H1 (cell line): Measurements from ENCODE around the gene PLEKHG1. TPM values are rescaled to one million over a fixed set of nuclear protein-coding genes. Genes with fewer than 3 reads are reported as not detected.

ENCODE experiments used
- CTBP2 ChIP-seq: IDR thresholded peaks from 2 replicates; pipeline ENCODE4 v1.7.0; 2011; ENCODE audit warnings: borderline replicate concordance, mild to moderate bottlenecking, moderate library complexity, mixed read lengths, low read length; ENCODE audit not compliant: insufficient read depth, insufficient read length
- GABPA ChIP-seq: IDR thresholded peaks from 2 replicates; pipeline ENCODE4 v1.6.1; 2011; ENCODE audit warnings: mild to moderate bottlenecking, low read length, moderate library complexity, borderline replicate concordance; ENCODE audit not compliant: insufficient read depth
- GTF2F1 ChIP-seq: IDR thresholded peaks from 2 replicates; pipeline ENCODE4 v1.6.1; 2012; ENCODE audit warnings: low read depth, low read length, improper control_type of control experiment, borderline replicate concordance
- JUN ChIP-seq: IDR thresholded peaks from 2 replicates; pipeline ENCODE4 v1.6.1; 2011; ENCODE audit warnings: low read depth, mild to moderate bottlenecking, improper control_type of control experiment, low read length
- KDM1A ChIP-seq: fragments of 200-600, 300-600 bp; sonication (generic); IDR thresholded peaks from 2 replicates; pipeline ENCODE4 v1.7.1; 2016; ENCODE audit warnings: mild to moderate bottlenecking, low read length, borderline replicate concordance
- NRF1 ChIP-seq: IDR thresholded peaks from 2 replicates; pipeline ENCODE4 v1.6.1; 2011; ENCODE audit warnings: mild to moderate bottlenecking, low read depth, low read length, improper control_type of control experiment
- POLR2AphosphoS5 ChIP-seq: IDR thresholded peaks from 2 replicates; pipeline ENCODE4 v1.6.1; 2011; ENCODE audit warnings: low read depth, low read length
- ZNF274 ChIP-seq: IDR thresholded peaks from 2 replicates; pipeline ENCODE4 v1.7.0; 2012; ENCODE audit warnings: low read length, borderline replicate concordance; ENCODE audit errors: extremely low read depth
- polyA plus RNA-seq, 7 experiments: library from polyadenylated mRNA; depleted of rRNA in 3 of 7; stranded (reverse) in 5 of 7; unstranded in 2 of 7; fragments of >200 nt in 5 of 7; fragments of 200-250 nt in 2 of 7; gene quantifications; 1 replicate in 5 of 7; 2 replicates in 1 of 7; 4 replicates in 1 of 7; pipeline versions ENCODE4 v1.2.1 to v1.2.3, GENCODE V29; 2011 to 2013; ENCODE audit warnings: missing spikeins in 2 of 7, mixed read lengths in 2 of 7
- total RNA-seq: library from RNA; stranded (reverse); fragmentation: NEBNext Ultra II Directional; extraction: Animal tissue kit (Norgen Biotek cat#: 25700); gene quantifications from 2 replicates; pipeline ENCODE4 v1.2.1, GENCODE V29; 2021
- TF ChIP-seq, protein P1 (sequence below): IDR thresholded peaks from 2 replicates; pipeline ENCODE4 v1.6.1; 2012; ENCODE audit warnings: inconsistent platforms

The PLEKHG1 gene
- total and polyA plus RNA-seq, 2 of the 8 experiments (the other 6 are each of a cell fraction or from before 2014, with no cell fraction given): 0.94 to 2.2 TPM

DNA sequence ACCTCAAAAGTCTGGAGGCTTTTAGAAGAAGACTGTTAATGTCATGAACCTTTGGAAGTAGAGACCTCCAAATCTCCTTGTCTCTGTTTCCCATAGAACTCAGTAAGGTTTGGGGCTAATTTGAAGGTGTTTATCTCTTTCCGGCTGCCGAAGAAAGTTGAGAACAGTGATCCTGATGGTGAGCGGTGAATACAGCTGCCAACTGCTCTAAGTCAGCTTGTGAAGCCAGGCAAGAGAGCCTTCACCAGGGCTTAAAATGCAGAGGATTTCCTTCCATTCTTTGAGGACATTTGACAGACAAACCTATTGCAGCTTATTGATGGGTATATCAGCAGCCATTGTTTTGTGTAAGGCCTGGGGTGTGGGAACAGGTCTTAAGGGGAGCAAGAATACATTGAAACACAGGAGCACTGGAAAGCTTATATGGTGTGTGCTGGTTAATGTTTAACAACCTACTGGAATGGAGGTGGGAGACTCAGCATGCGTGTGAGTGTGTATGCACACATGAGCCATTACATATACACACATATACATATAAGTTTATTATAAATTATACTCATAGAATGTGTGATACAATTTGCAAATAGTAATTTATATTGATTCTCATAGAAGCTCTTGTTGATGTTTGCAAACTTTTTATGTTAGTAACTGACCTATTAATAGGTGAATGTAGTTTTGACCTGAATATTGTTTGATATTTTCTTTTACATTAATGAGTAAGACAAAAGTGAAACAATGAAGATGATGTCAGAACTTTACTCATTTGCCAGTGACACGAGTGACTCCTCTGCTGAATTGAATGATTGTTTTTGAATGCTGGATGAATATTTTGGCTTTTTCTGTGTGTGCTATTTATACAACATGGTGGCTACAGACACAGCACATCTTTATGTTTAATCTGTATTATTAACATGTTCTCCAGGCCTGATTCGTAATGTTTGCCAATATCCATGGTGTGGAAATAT is 18.1 kb downstream of the PLEKHG1 start (continued):
- no peak for TF ChIP-seq JUN
- TF ChIP-seq GTF2F1: no peak
- TF ChIP-seq, protein P1, sequence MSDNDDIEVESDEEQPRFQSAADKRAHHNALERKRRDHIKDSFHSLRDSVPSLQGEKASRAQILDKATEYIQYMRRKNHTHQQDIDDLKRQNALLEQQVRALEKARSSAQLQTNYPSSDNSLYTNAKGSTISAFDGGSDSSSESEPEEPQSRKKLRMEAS: no peak
- TF ChIP-seq CTBP2: no peak
- no peak for TF ChIP-seq ZNF274
- no peak for TF ChIP-seq POLR2AphosphoS5
- no peak for TF ChIP-seq NRF1
- no peak for TF ChIP-seq KDM1A
- TF ChIP-seq GABPA: no peak
- TF ChIP-seq, all 59 proteins: peak for 0
